Measurements from ENCODE around the gene GINS3.

DNA sequence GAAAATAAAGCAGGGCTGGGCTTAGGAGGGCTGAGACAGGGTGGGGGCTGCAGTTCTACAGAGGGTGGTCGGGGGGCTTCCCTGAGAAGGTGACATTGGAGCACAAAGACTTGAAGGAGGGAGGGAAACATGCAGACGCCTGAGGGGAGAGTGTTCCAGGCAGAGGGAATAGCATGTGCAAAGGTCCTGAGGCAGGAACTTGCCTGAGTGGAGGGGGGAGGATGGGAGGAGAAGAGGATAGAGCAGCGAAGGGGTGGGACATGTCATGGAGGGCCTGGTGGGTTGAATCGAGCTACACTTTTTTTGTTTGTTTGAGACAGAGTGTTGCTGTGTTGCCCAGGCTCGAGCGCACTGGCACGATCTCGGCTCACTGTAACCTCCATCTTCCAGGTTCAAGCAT is 33.0 kb downstream of the GINS3 start:
- TF ChIP-seq CTCF (conservative IDR thresholded peaks at IDR 0.05; ENCODE audit: low read depth, low read length): no peak
- no peak for TF ChIP-seq EZH2phosphoT487 (IDR thresholded peaks at IDR 0.05; ENCODE audit: borderline replicate concordance, low read length)
